GM12878 (cell line): Measurements from ENCODE around the gene CREB3L1. TPM values are rescaled to one million over a fixed set of nuclear protein-coding genes. Genes with fewer than 3 reads are reported as not detected.

Experiments
- ATAC-seq: fragments of 200-7000 bp; cut with Tn5 transposase; 3 replicates; pipeline ENCODE4 v1.9.1; 2020; ENCODE audit warnings: mild to moderate bottlenecking, moderate library complexity
- BruUV-seq: library from RNA; stranded (reverse); fragments of 400-500 nt; replicated peaks from 2 replicates; lab custom pipeline; 2021; lab: Mats Ljungman, UMichigan
- CTCF ChIA-PET: fragments of 300-600 bp; sonication (Branson Sonifier 250); formaldehyde crosslinking; extraction: SDS; loops from one replicate; lab custom pipeline; 2021; ENCODE audit warnings: inconsistent platforms; lab: Yijun Ruan, JAX
- POLR2A ChIA-PET: fragments of 350-600 bp; formaldehyde crosslinking; extraction: SDS; loops from one replicate; lab custom pipeline; 2021; ENCODE audit warnings: inconsistent platforms; lab: Charles Lee
- RAD21 ChIA-PET: fragments of 300-600 bp; sonication (Branson Sonifier 250); formaldehyde crosslinking; loops from one replicate; lab custom pipeline; 2023; ENCODE audit warnings: antibody characterized with exemption; ENCODE audit not compliant: unreplicated experiment; lab: Charles Lee
- SMC1A ChIA-PET: fragments of 300-600 bp; sonication (Branson Sonifier 250); formaldehyde crosslinking; loops from one replicate; lab custom pipeline; 2023; ENCODE audit not compliant: unreplicated experiment, uncharacterized antibody; lab: Charles Lee
- DNase-seq: peaks from one replicate; pipeline ENCODE4 v3.0.0-alpha.2; 2011; ENCODE audit warnings: low read depth, low spot score
- FAIRE-seq: peaks from 3 replicates; lab custom pipeline; 2011; peaks lifted over from hg19 to GRCh38; lab: Jason Lieb, UNC
- H2AFZ ChIP-seq: 2 replicates; pipeline ENCODE4 v1.6.0; 2011; ENCODE audit warnings: low read depth, low read length, control low read depth; ENCODE audit not compliant: control insufficient read depth
- H3K27ac ChIP-seq: 2 replicates; pipeline ENCODE4 v1.5.1; 2011; ENCODE audit warnings: control low read depth; ENCODE audit not compliant: control insufficient read depth, insufficient read depth
- H3K27me3 ChIP-seq, 2 experiments: replicated peaks in 1 of 2; 2 replicates each; pipeline versions ENCODE4 v1.6.0 to v1.6.1; 2011; ENCODE audit warnings: low read length in 1 of 2; ENCODE audit not compliant: control insufficient read depth in 2 of 2, insufficient read depth in 2 of 2
- H3K36me3 ChIP-seq, 2 experiments: 2 replicates each; pipeline ENCODE4 v1.5.1; 2011; ENCODE audit warnings: low read length in 1 of 2; ENCODE audit not compliant: control insufficient read depth in 2 of 2, insufficient read depth in 2 of 2
- H3K4me1 ChIP-seq: 2 replicates; pipeline ENCODE4 v1.6.1; 2011; ENCODE audit warnings: mild to moderate bottlenecking, low read length, moderate library complexity, mixed read lengths; ENCODE audit not compliant: control insufficient read depth, insufficient read depth
- H3K4me2 ChIP-seq: 2 replicates; pipeline ENCODE4 v1.6.0; 2011; ENCODE audit warnings: control low read depth; ENCODE audit not compliant: control insufficient read depth, insufficient read depth
- H3K4me3 ChIP-seq: fragments of 200-600 bp; sonication (generic); 2 replicates; pipeline ENCODE4 v1.5.1; 2016
- H3K79me2 ChIP-seq: 2 replicates; pipeline ENCODE4 v1.6.0; 2011; ENCODE audit warnings: low read length; ENCODE audit not compliant: control insufficient read depth, insufficient read depth
- H3K9ac ChIP-seq: 2 replicates; pipeline ENCODE4 v1.8.0; 2011; ENCODE audit warnings: low read length, control low read depth, mixed read lengths; ENCODE audit not compliant: control insufficient read depth, insufficient read depth
- H3K9me3 ChIP-seq: replicated peaks from 3 replicates; pipeline ENCODE4 v1.5.1; 2011; ENCODE audit warnings: mild to moderate bottlenecking, low read length; ENCODE audit not compliant: control insufficient read depth, insufficient read depth
- H4K20me1 ChIP-seq: 2 replicates; pipeline ENCODE4 v1.6.0; 2011; ENCODE audit not compliant: control insufficient read depth, insufficient read depth
- BHLHE40 ChIP-seq, 2 experiments: fragments of 450-650 bp in 1 of 2; IDR thresholded peaks; 2 replicates each; pipeline ENCODE4 v1.6.1; 2011 to 2017; ENCODE audit warnings: low read depth in 2 of 2, borderline replicate concordance in 1 of 2, improper control_type of control experiment in 1 of 2, low read length in 1 of 2, mild to moderate bottlenecking in 1 of 2
- CBX3 ChIP-seq: fragments of 200-600 bp; sonication (generic); IDR thresholded peaks from 2 replicates; pipeline ENCODE4 v1.6.1; 2016; ENCODE audit warnings: low read depth, borderline replicate concordance
- CBX5 ChIP-seq: sonication (generic); IDR thresholded peaks from 2 replicates; pipeline ENCODE4 v1.6.1; 2016; ENCODE audit warnings: low read depth, moderate library complexity, mild to moderate bottlenecking, inconsistent platforms
- CREB1 ChIP-seq: IDR thresholded peaks from 2 replicates; pipeline ENCODE4 v1.6.1; 2012; ENCODE audit warnings: low read depth, mild to moderate bottlenecking, inconsistent platforms
- EGR1 ChIP-seq, 2 experiments: IDR thresholded peaks; 1 replicate in 1 of 2; 2 replicates in 1 of 2; pipeline ENCODE4 v1.6.1; 2011 to 2012; ENCODE audit warnings: low read depth in 2 of 2, low read length in 2 of 2, borderline replicate concordance in 1 of 2, mild to moderate bottlenecking in 1 of 2, moderate library complexity in 1 of 2
- HDAC6 ChIP-seq: fragments of 200-600 bp; sonication (generic); IDR thresholded peaks from one replicate; pipeline ENCODE4 v1.8.0; 2017; ENCODE audit warnings: antibody characterized with exemption; ENCODE audit not compliant: unreplicated experiment
- IKZF1 ChIP-seq: fragments of 450-650 bp; conservative IDR thresholded peaks from 2 replicates; pipeline ENCODE4 v1.6.1; 2017; ENCODE audit warnings: antibody characterized with exemption, mild to moderate bottlenecking
- IKZF2 ChIP-seq, 2 experiments: fragments of 450-650 bp; IDR thresholded peaks; 2 replicates each; pipeline ENCODE4 v1.6.1; 2017; ENCODE audit warnings: mild to moderate bottlenecking in 2 of 2, moderate library complexity in 2 of 2
- MEF2B ChIP-seq: fragments of 450-650 bp; IDR thresholded peaks from 2 replicates; pipeline ENCODE4 v1.6.1; 2018; ENCODE audit warnings: mild to moderate bottlenecking, moderate library complexity; ENCODE audit not compliant: partially characterized antibody, poor library complexity, severe bottlenecking
- MTA3 ChIP-seq: IDR thresholded peaks from 2 replicates; pipeline ENCODE4 v1.6.1; 2012; ENCODE audit warnings: low read length, inconsistent platforms, borderline replicate concordance
- NFYB ChIP-seq: IDR thresholded peaks from 2 replicates; pipeline ENCODE4 v1.6.1; 2011; ENCODE audit warnings: low read depth, mild to moderate bottlenecking, low read length, improper control_type of control experiment, moderate library complexity; ENCODE audit not compliant: insufficient read depth
- POLR2A ChIP-seq: IDR thresholded peaks from 2 replicates; pipeline ENCODE4 v1.6.1; 2011; ENCODE audit warnings: low read depth, mild to moderate bottlenecking, low read length
- SMAD5 ChIP-seq: IDR thresholded peaks from 2 replicates; pipeline ENCODE4 v1.6.1; 2016; ENCODE audit warnings: antibody characterized with exemption, low read depth
- TCF3 ChIP-seq: IDR thresholded peaks from 2 replicates; pipeline ENCODE4 v1.6.1; 2012; ENCODE audit warnings: low read depth, mild to moderate bottlenecking, low read length, borderline replicate concordance; ENCODE audit not compliant: insufficient read depth
- WGBS: methylation state at CpG from one replicate; pipeline ENCODE4 v1.1.6; 2016; ENCODE audit warnings: low lambda C conversion rate; ENCODE audit not compliant: insufficient replicate concordance, insufficient coverage; ENCODE audit errors: missing lambda C conversion rate; 5-methylcytosine and 5-hydroxymethylcytosine counted together
- in situ Hi-C: fragments of 300-500 bp; cut with MboI; formaldehyde crosslinking; loops from 9 replicates; pipeline ENCODE4 v1.14.3; 2018; ENCODE audit warnings: mixed read lengths
- intact Hi-C: fragments of 100-400 bp; cut with micrococcal nuclease; formaldehyde crosslinking; loops from one replicate; pipeline ENCODE4 v1.14.2; 2022; ENCODE audit not compliant: unreplicated experiment
- polyA plus RNA-seq, 11 experiments: library from polyadenylated mRNA; depleted of rRNA in 4 of 11; unstranded in 6 of 11; stranded (reverse) in 5 of 11; fragments of >200 nt; fragmentation: Nextera tagmentation in 4 of 11; fragmentation: Illumina TruSeq in 1 of 11; extraction: Ambion mirVana in 4 of 11; extraction: Trizol in 1 of 11; gene quantifications; 1 replicate in 1 of 11; 2 replicates in 10 of 11; pipeline versions ENCODE4 v1.2.1 to v1.2.3, GENCODE V29; 2011 to 2016; ENCODE audit warnings: inconsistent platforms in 2 of 11, missing spikeins in 2 of 11, low read depth in 1 of 11
- total RNA-seq, 4 experiments: library from RNA; depleted of rRNA in 3 of 4; stranded (reverse); fragments of >200 nt in 3 of 4; fragmentation: Illumina TruSeq in 1 of 4; extraction: Trizol in 1 of 4; gene quantifications; 2 replicates each; pipeline versions ENCODE4 v1.2.1 to v1.2.3, GENCODE V29; 2013 to 2021
- TF ChIP-seq, protein P1 (sequence below): fragments of 450-650 bp; IDR thresholded peaks from 2 replicates; pipeline ENCODE4 v1.6.1; 2017; ENCODE audit warnings: antibody characterized with exemption, mild to moderate bottlenecking, moderate library complexity

CREB3L1 gene
- total and polyA plus RNA-seq, 10 of the 15 experiments (the other 5 are each of a cell fraction or from before 2014, with no cell fraction given) = 0.03 to 1.4 (median 0.22) TPM

DNA sequence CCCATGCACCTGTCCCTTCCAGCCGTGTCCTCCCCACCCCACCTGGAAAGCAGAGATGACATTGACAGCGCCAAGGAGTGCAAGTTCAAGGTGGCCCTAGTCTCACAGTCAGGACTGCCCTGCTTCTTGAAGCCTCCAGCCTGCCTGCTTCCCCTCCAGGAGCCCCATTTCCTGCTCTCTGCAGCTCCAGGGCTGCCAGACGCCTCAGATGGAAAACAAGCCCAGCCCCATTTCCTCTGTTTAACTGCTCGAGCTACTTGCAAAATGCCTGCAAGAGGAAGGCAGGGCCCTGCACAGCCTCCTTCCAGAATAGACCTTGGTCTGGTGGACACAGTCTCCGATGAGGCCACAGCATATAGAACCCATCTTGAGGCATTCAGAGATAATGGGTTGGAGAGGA, 64.8 kb downstream of the CREB3L1 start:
- no TSS peak for BruUV-seq
- H4K20me1 ChIP-seq = no peaks in the 10 kb centered on the region
- no peaks in the 10 kb centered on the region; a peak in 2 of 4 replicates for H3K27me3 ChIP-seq
- ChIA-PET CTCF (interaction anchor here (1.1 to 19.9 kb wide), 4 partner anchors 9 to 100 kb away, joined by 5 to 423 read pairs (median 6); no protein-coding TSS in a partner anchor), RAD21 (no interaction called here), SMC1A (interaction anchor here (1.3 kb wide), 1 partner anchor 19 kb away, joined by 3 read pairs; no protein-coding TSS in a partner anchor), POLR2A (no interaction called here)
- no peaks in the 10 kb centered on the region for H3K9me3 ChIP-seq
- no peak overlapping the region for H3K9ac ChIP-seq
- no peak for ATAC-seq
- DNase-seq = no peak
- intact Hi-C loops = loop anchor here (10.0 kb wide), 1 partner anchor 217 kb away; the partner anchor contains the start of gene PHF21A
- H3K36me3 ChIP-seq = no peaks in the 10 kb centered on the region
- WGBS = 0% methylated on average over 5 of the region's 5 CpGs
- peaks cover 2% of the 10 kb centered on the region; the same call in 1 of the 2 replicates for H3K79me2 ChIP-seq
- no peak overlapping the region for H3K4me3 ChIP-seq
- no peak overlapping the region for H3K27ac ChIP-seq
- FAIRE-seq = no peak
- H2AFZ ChIP-seq = no peak overlapping the region
- in situ Hi-C loops = no loop called here
- TF ChIP-seq IKZF1 = no peak
- TF ChIP-seq HDAC6 = no peak
- no peak for TF ChIP-seq EGR1 (IDR thresholded peaks at IDR 0.05; ENCODE audit: borderline replicate concordance in 1 of 2, low read depth in 2 of 2, low read length in 2 of 2)
- TF ChIP-seq POLR2A = no peak
- H3K4me1 ChIP-seq = peaks cover 19% of the 10 kb centered on the region
- H3K4me2 ChIP-seq = no peak overlapping the region

DNA sequence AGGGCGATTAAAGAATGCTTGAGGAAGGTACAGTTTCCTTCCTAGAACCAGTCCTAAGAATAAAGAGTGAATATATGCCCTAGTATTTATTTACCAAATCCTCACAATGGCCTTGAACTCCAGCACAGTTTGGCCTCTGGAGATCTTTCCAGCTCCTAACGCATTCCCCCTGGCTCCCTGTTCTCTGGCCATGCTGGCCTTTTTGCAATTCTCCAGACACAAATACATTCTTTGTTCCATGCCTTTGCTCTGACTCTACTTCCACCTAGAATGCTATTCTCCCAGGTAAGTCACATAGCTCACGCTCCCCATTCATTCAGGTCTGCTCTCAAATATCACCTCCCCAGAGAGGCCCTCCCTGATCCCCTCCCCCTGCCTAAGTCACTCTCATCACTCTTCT, 66.1 kb downstream of the CREB3L1 start:
- ChIA-PET CTCF (interaction anchor here (0.6 to 19.9 kb wide), 9 partner anchors 8 to 360 kb away, joined by 3 to 423 read pairs (median 4); no protein-coding TSS in a partner anchor), POLR2A (interaction anchor here (0.6 to 1.7 kb wide), 4 partner anchors 17 to 1233 kb away, joined by 3 to 8 read pairs (median 4); no protein-coding TSS in a partner anchor), SMC1A (interaction anchor here (0.8 to 3.2 kb wide), 4 partner anchors 18 to 379 kb away, joined by 3 to 11 read pairs (median 4); no protein-coding TSS in a partner anchor), RAD21 (interaction anchor here (0.6 to 3.8 kb wide), 4 partner anchors 18 to 104 kb away, joined by 3 to 24 read pairs (median 8); no protein-coding TSS in a partner anchor)
- no peak overlapping the region for H3K4me3 ChIP-seq
- no peaks in the 10 kb centered on the region for H3K9me3 ChIP-seq
- no peaks in the 10 kb centered on the region; a peak in 2 of 4 replicates for H3K27me3 ChIP-seq
- H3K9ac ChIP-seq = no peak overlapping the region
- 76% methylated on average over 3 of the region's 3 CpGs for WGBS
- H2AFZ ChIP-seq = no peak overlapping the region
- H3K79me2 ChIP-seq = peaks cover 13% of the 10 kb centered on the region
- no peak for DNase-seq
- no peaks in the 10 kb centered on the region for H4K20me1 ChIP-seq
- ATAC-seq = no peak
- H3K4me2 ChIP-seq = no peak overlapping the region
- intact Hi-C loops (loop anchor here (10.0 kb wide), 1 partner anchor 219 kb away; the partner anchor contains the start of gene PHF21A), in situ Hi-C loops (no loop called here)
- no peak for FAIRE-seq
- BruUV-seq = no TSS peak
- H3K4me1 ChIP-seq = peaks cover 19% of the 10 kb centered on the region
- no peaks in the 10 kb centered on the region for H3K36me3 ChIP-seq
- H3K27ac ChIP-seq = no peak overlapping the region
- no peak for TF ChIP-seq TCF3
- no peak for TF ChIP-seq CBX3
- TF ChIP-seq CBX5 = no peak
- TF ChIP-seq CREB1 = no peak
- no peak for TF ChIP-seq BHLHE40 (IDR thresholded peaks at IDR 0.05; ENCODE audit: borderline replicate concordance in 1 of 2, low read depth in 2 of 2, low read length in 1 of 2)
- no peak for TF ChIP-seq IKZF2 (IDR thresholded peaks at IDR 0.05)
- TF ChIP-seq, protein P1, sequence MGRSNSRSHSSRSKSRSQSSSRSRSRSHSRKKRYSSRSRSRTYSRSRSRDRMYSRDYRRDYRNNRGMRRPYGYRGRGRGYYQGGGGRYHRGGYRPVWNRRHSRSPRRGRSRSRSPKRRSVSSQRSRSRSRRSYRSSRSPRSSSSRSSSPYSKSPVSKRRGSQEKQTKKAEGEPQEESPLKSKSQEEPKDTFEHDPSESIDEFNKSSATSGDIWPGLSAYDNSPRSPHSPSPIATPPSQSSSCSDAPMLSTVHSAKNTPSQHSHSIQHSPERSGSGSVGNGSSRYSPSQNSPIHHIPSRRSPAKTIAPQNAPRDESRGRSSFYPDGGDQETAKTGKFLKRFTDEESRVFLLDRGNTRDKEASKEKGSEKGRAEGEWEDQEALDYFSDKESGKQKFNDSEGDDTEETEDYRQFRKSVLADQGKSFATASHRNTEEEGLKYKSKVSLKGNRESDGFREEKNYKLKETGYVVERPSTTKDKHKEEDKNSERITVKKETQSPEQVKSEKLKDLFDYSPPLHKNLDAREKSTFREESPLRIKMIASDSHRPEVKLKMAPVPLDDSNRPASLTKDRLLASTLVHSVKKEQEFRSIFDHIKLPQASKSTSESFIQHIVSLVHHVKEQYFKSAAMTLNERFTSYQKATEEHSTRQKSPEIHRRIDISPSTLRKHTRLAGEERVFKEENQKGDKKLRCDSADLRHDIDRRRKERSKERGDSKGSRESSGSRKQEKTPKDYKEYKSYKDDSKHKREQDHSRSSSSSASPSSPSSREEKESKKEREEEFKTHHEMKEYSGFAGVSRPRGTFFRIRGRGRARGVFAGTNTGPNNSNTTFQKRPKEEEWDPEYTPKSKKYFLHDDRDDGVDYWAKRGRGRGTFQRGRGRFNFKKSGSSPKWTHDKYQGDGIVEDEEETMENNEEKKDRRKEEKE = no peak
- no peak for TF ChIP-seq NFYB
- no peak for TF ChIP-seq SMAD5
- no peak for TF ChIP-seq MEF2B
- TF ChIP-seq MTA3 = no peak
- no peak for TF ChIP-seq HDAC6
